ENCODE data around the gene SUPV3L1.
"Not testable (repeated sequence)": the region's sequence is repeated elsewhere in the genome, so short reads cannot be mapped to it uniquely, and the experiment has no call there.

Gene SUPV3L1

DNA sequence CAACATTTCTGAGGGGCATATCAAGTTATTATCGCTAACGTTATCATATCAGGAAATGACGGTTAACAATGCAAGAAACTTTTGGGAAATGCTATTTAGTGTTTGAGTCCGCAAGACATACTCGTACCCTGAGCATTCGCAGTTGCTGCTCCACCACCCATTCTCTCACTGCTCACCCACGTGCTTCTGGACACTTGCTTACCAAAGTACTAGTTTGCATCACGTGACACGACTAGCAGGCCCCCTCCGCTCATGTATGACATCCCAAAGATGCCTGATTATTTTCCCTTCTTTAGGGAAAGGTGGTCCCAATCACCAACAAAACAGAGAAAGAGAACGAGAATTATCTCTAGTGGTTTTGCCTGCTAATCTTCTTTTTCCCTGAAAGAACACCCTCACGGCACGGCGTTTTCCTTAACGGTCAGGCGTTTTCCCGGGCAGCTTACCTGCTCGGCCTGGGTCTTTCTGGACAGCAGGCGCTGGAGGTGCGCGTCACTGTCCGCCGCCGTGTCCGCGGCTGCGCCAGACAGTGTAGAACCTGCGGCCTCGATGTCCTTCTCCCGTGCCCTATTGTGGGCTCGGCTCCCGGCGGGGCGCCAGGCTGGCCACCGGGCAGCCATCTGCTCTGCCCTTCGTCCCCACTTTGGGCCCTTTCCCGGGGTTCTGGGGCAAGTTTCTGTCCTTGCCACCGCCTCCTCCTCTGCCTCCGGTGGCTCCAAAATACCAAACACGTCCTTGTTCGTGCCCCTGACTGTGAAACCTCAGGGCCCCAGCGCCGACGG, at the start of gene SUPV3L1:
Gene SUPV3L1, plus strand, starts transcription at position 492 of the 782 bp plus-strand sequence. Its CDS starts 58 bp downstream, at position 550.
- DNase-seq = peak; percentile 87

GRCh38 chr10:69130251-69130650, 49.8 kb upstream of the SUPV3L1 start:
- no peak for DNase-seq

- DNase-seq = no peak
Measured at GRCh38 chr10:69139961-69140360, 40.1 kb upstream of the SUPV3L1 start.

DNA sequence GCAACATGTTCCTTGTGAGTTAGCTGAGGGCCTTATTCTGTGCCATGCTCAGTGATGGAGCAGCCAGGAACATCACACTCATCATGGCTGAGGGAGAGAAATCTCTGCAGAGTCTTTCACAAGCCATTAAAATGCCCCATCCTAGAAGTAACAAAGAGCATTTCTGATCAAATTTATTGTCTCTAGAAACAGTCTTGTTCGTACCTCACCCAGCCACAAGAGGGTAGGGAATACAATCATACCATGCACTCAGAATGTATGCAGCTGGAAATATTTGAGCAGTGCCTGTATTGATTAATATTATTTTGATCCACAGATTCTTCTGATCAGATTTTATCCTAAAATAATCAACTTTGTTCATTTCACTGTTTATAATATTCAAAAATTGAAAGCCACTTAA, 38.7 kb upstream of the SUPV3L1 start:
- DNase-seq = no peak

- not testable (repeated sequence) for DNase-seq
Measured at GRCh38 chr10:69142074-69142473, 38.0 kb upstream of the SUPV3L1 start.

DNA sequence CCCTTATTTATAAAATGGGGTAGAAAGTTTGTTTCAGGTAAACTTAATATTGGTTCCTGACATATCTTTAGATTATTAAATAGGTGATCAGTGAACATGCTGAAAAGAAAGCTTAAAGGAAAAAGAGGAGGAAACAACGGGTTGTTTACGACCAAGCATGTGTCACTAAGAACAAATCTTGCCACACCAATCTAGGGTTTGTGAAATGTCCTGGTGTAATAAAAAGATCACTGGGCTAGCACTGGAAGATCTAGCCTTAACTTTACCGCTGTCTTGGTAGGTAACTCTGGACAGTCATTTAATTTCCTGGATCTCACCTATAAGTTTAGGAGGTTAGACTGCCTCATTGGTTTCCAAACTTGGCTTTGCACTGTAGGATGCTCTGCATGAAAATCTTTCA, 37.1 kb upstream of the SUPV3L1 start:
- DNase-seq = no peak

GRCh38 chr10:69145329-69145728, 34.7 kb upstream of the SUPV3L1 start:
- DNase-seq = no peak

DNA sequence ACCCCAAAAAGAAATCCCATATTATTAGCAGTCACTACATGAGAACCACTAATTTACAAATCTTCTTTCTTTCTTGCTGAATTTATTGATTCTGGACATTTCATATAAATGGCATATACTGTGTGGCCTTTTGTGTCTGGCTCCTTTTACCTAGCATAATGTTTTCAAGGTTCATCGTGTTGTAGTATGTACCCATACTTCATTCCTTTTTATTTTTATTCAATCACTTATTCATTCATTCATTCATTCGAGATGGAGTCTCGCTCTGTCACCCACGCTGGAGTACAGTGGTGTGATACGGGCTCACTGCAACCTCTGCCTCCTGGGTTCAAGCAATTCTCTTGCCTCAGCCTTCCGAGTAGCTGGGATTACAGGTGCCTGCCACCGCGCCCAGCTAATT, 34.2 kb upstream of the SUPV3L1 start:
- DNase-seq = no peak

- DNase-seq = no peak
Measured at GRCh38 chr10:69146759-69147158, 33.3 kb upstream of the SUPV3L1 start.

GRCh38 chr10:69151984-69152383, 28.1 kb upstream of the SUPV3L1 start:
- no peak for DNase-seq

- no peak for DNase-seq
Measured at GRCh38 chr10:69153227-69153626, 26.8 kb upstream of the SUPV3L1 start.

DNA sequence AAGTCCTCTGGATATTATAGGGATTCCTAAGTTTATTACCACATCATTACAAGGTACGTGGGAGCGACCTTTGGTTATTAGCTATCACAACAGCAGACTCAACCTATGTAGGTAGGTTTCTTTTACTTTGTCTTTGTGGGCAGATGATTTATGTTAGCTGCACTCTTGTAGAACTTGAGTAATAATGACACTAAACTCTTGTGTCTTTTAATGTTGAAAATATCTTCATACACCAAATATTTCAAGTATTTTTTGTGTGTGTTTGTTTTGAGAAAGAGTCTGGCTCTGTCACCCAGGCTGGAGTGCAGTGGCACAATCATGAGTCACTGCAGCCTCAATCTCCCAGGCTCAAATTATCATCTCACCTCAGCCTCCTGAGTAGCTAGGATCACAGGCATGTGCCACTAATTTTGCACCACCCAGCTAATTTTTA, 19.2 kb upstream of the SUPV3L1 start:
- DNase-seq = no peak

DNA sequence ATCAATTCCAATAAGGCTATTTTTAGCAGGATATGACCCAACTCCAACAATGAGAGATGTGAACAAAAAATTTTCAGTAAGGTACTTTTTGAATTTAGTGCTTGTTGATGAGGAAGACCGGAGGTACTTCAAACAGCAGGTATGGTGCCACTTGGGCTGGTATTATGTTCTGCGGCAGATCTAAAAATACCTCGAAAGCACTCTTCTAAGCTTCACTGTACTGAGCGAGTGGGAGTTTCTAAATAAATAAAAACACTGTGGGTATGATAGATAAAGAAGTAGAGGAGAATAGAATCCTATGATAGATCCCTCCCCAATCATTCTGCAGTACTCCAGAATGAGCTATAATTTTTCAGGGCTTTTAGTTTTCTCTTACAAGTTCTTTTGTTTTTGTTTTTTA, 11.5 kb upstream of the SUPV3L1 start:
- no peak for DNase-seq

DNA sequence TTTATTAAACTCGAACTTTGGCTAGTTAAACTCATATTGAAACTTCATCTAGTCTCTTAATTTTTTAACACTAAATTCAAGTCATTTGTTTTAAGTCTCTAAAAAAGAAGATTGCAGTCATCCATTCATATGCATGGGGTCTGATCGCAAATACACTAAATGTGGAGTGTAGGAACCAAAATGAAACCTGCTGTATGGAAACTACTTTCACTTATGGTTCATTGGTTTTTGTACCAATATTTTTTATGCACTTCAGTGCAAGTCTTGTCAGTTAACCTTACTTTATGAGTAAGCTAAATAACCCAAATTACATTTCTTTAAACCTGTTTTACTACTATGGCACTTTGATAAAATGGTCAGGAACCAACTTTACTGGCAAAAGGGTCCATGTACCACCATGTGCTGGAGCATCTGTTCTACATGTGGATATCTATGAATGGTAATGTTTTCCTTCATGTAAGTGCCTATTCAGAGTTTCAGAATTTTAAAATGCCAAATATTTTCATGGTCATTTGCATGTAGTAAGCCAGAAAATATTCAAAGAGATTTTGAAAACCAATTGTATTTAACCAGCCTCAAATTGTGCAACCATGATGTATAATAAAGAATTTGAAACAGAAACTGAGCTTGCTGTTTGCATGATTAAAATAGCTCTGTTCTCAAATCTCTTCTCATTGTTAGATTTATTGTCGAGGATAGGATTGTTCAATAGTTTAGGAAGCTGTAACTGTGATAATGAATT, 7.6 kb upstream of the SUPV3L1 start:
- DNase-seq = no peak

DNA sequence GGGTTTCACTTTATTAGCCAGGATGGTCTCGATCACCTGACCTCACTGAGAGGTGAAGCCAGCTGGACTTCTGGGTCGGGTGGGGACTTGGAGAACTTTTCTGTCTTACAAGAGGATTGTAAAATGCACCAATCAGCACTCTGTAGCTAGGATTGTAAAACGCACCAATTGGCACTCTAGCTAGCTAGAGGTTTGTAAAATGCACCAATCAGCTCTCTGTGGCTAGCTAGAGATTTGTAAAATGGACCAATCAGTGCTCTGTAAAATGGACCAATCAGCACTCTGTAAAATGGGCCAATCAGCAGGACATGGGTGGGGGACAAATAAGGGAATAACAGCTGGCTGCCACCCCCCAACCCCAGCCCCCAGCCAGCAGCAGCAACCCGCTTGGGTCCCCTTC, 4.7 kb upstream of the SUPV3L1 start:
- not testable (repeated sequence) for DNase-seq

DNA sequence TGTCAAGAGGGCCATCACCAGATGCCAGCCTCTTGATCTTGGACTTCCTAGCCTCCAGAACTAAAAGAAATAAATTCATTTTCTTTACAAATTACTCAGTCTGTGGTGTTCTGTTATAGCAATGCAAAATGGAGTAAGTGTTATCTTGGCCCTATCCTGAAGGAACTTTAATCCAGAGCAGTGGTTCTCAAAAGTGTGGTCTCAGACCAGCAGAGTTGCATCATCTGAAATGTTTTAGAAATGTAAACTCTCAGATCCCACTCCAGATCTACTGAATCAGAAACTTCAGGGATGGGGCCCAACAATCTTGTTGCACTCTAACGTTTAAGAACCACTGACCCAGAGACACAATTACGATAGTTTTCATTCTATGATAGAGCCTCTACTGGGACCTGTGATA, 3.2 kb upstream of the SUPV3L1 start:
- no peak for DNase-seq

DNA sequence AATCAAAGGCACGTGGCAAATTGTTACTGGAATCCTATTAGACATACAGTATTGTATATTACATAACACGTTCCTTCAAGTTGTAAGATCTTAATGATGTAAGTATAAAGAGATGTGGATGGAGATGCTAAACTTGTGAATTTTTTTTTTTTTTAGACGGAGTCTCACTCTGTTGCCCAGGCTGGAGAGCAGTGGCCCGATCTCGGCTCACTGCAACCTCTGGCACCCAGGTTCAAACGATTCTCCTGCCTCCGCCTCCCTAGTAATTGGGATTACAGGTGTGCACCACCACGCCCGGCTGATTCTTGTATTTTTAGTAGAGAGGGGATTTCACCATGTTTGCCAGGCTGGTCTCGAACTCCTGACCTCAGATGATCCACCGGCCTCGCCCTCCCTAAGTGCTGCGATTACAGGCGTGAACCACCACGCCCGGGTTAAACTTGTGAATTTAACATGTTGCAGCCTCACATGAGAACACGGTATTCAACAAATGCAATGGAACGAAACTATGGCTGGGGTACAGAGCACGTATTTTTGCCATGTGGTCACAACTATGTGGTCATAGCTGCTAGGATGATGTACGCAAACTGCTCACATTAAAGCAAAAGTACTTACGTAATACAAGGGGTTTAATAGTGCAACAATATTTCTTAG, 818 bp upstream of the SUPV3L1 start:
- no peak for DNase-seq

DNA sequence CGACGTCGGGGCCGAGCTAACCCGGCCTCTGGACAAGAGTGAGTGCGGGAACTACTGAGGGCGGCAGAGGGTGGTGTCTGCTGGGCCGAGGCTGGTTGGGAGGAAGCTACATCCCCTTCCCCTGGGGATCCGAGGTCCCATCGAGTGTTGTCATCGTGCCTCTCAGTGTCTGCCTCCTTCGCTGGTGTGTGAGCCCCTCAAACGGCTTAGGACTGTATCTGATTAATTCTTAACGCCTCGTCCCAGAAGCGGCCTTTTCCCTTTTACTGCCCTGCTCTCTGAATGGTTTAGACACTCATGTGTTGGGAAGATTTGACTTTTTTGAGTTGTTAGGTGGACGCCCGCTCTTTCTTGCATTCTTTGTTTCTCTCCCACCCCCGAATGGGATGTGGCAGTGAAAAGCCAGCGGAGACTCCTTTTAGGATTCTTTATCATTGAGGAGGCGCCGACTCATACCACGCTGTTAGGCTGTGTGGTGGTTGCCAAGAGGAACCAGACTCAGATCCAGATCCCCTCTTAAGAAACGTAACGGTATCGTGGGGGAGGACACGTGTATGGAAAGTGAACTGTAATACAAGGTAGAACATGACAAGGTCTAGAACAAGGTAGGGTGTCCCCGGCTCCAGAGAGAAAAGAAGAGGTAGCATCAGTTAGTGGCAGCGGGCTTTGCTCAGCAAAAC, 631 bp downstream of the SUPV3L1 start:
- no peak for DNase-seq

- DNase-seq = no peak
Measured at GRCh38 chr10:69181433-69181832, 1.4 kb downstream of the SUPV3L1 start.

DNA sequence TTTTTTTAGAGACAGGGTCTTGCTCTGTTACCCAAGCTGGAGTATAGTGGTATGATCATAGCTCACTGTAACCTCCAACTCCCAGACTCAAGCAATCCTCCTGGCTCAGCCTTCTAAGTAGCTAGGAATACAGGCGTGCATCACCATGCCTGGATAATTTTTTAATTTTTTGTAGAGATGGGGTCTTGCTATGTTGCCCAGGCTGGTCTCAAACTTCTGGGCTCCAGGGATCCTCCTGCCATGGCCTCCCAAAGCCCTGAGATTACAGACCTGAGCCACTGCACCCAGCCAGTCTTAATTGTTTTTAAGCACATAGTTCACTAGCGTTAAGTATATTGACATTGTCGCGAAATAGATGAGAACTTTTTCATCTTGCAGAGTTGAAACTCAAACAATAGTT, 2.0 kb downstream of the SUPV3L1 start:
- no peak for DNase-seq

GRCh38 chr10:69186524-69186923, 6.5 kb downstream of the SUPV3L1 start:
- DNase-seq = no peak

GRCh38 chr10:69201045-69201444, 21.0 kb downstream of the SUPV3L1 start:
- no peak for DNase-seq

DNA sequence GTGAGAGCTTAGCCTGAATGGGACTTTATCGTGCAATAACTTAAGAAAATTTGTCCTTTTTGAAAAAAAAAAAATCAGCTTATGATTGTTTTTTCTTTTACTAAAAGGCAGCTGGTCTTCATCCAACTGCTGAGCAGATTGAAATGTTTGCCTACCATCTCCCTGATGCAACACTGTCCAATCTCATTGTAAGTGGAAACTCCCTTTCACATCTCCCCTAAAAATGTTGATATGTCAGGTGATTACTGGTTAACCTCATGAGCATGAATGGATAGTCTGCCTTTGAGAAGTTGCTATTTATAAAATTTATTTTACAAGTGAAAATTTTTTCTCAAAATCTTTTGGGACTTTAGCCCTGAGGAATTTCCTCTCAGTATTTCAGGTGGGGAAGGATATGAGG, 22.3 kb downstream of the SUPV3L1 start:
- no peak for DNase-seq

All from NCI-H526 treated with DMSO at 0.1 percent for 48 hours (cell line).